HG03558 (cell line): ENCODE data around the gene PPP1R26.
"Not testable (repeated sequence)": the region's sequence is repeated elsewhere in the genome, so short reads cannot be mapped to it uniquely, and the experiment has no call there.

Experiments
- ATAC-seq: cut with Tn5 transposase; IDR thresholded peaks from one replicate; pipeline ENCODE4 v1.9.1; 2021; ENCODE audit warnings: moderate number of reproducible peaks; ENCODE audit not compliant: unreplicated experiment; ENCODE audit errors: extremely low read depth

Gene PPP1R26

GRCh38 chr9:135516132-135516860, 36.7 kb downstream of the PPP1R26 start:
- ATAC-seq = no peak

GRCh38 chr9:135517407-135517822, 37.8 kb downstream of the PPP1R26 start:
- ATAC-seq = no peak

GRCh38 chr9:135519179-135519971, 39.8 kb downstream of the PPP1R26 start:
- ATAC-seq = no peak

- ATAC-seq = no peak
Observed at GRCh38 chr9:135520916-135521607, 41.5 kb downstream of the PPP1R26 start, which contains the start of gene LCN1. Gene LCN1 (plus strand): TSS chr9:135521440. CDS start chr9:135521498, 58 bp downstream.

GRCh38 chr9:135521608-135522095, 42.1 kb downstream of the PPP1R26 start:
- ATAC-seq = no peak

- no peak for ATAC-seq
Observed at GRCh38 chr9:135522137-135522877, 42.7 kb downstream of the PPP1R26 start.

- ATAC-seq = no peak
Observed at GRCh38 chr9:135522931-135523330, 43.3 kb downstream of the PPP1R26 start.

- no peak for ATAC-seq
Observed at GRCh38 chr9:135523521-135524129, 44.0 kb downstream of the PPP1R26 start.

- ATAC-seq = no peak
Observed at GRCh38 chr9:135524130-135524861, 44.7 kb downstream of the PPP1R26 start.

- ATAC-seq = no peak
Observed at GRCh38 chr9:135525241-135526088, 45.9 kb downstream of the PPP1R26 start.

- no peak for ATAC-seq
Observed at GRCh38 chr9:135526089-135526729, 46.6 kb downstream of the PPP1R26 start.

- ATAC-seq = no peak
Observed at GRCh38 chr9:135526730-135527571, 47.4 kb downstream of the PPP1R26 start.

GRCh38 chr9:135528842-135529435, 49.4 kb downstream of the PPP1R26 start:
- not testable (repeated sequence) for ATAC-seq

- ATAC-seq = no peak
Observed at GRCh38 chr9:135530146-135530545, 50.6 kb downstream of the PPP1R26 start.

- no peak for ATAC-seq
Observed at GRCh38 chr9:135531096-135531495, 51.5 kb downstream of the PPP1R26 start.

- ATAC-seq = no peak
Observed at GRCh38 chr9:135533113-135533512, 53.5 kb downstream of the PPP1R26 start.
